GM19238 (cell line): ENCODE data around the gene ARHGAP15.

Experiments used
- DNase-seq: peaks from one replicate; pipeline ENCODE4 v3.0.0; 2011; ENCODE audit warnings: low spot score; ENCODE audit not compliant: insufficient read length

Gene ARHGAP15

DNA sequence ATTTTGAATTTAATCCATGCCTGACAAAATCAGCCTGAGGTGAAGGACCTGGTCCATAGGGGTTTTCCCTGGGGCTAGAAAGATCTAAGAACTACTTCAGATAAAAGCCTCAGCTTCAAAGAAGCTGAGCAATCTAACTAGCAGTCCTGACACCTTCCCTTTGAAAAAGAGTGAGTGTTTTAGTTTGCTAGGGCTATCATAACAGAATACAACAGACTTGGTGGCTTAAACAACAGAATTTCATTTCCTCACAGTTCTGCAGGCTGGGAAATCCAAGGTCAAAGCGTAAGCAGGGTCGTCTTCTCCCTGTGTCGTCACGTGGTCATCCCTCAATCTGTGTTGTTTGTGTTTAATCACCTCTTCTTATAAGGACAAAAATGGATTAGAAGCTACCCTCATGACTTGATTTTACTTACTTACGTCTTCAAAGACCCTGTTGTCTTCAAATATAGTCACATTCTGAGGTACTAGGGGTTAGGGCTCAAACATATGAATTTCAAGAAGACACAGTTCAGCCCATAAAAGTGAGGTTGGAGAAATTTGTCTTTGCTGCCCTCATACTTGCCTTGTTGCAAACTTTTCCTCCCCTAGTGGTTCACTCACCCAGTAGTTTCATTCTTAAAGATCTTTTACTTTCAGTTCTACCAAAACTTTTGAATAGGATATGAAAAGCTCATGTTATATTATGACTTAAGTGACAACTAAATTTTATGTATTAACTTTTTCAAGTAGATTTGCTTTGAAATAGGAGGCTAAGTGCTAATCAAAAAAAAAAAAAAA, 673.8 kb downstream of the ARHGAP15 start:
- peak; percentile 22 for DNase-seq

DNA sequence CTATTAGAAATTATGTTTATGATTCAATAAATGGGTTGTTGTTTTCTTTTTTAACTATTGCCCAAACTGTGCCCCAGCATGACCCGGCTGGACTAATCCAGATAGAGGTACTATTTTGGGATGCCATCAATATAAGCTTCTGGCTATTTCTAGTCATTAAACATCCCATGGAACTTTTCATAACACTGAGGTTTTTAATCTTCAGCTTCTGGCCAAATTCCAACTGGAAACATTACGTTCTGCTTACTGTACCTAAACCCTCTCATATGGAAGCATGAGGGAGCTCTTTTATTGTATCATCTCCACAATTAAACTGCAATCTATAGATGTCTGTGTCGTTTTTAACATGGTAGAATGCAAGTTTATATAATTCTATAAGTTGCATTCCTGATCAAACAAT, 674.7 kb downstream of the ARHGAP15 start:
- DNase-seq = no peak

DNA sequence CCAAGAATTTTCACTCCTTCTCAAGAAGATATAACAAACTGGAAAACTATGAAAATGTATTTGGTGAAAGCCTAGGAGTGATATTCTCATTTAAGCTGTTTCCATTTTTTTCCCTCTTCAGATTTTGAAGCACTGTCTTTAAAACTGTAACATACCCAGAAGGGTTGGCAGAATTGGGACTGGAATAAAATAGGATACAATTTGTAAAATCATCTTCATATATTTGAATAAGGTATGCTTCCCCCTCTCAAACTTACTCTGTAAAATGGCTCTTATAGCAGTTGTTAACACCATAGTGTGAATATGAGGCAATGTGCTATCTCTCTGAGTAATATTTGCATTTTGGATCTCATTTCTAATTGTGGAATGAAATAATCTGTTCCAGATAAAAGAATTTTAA, 676.4 kb downstream of the ARHGAP15 start:
- no peak for DNase-seq

DNA sequence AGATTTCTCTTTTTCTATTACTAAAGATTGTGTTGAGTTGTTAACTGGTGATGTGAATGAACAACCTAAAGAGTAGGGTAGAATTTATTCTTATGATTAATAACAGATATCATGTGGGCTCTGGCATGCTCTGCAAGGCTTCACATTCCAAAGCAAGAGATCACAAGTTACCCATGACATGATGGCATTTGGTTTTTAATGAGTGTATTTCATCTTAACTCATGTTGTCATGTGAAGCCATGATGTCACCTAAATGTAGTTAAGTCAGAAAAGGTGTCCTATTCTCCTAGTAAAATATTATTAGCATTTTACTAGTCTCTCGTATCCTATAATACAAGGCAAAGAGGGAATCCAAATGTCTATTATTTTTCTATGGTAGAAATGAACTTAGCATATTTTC, 678.0 kb downstream of the ARHGAP15 start:
- no peak for DNase-seq

DNA sequence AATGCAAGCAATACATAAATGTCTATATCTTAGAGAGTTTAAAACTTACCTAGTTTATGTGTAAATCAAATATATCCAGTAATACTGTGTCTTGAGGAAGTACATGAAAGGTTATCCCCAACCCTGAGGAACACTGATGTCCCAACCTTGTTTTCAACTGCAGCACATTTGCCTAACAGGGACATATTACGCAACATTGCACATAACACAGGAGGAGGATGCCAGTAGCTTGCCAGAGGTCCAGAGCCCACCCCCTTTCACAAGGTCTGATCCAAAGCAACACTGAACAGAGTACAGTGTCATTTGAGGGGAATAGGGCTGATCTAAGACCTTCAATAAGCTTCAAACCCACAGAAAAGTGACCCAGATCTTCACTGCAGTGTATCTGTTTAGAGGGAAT, 678.5 kb downstream of the ARHGAP15 start:
- DNase-seq = no peak

DNA sequence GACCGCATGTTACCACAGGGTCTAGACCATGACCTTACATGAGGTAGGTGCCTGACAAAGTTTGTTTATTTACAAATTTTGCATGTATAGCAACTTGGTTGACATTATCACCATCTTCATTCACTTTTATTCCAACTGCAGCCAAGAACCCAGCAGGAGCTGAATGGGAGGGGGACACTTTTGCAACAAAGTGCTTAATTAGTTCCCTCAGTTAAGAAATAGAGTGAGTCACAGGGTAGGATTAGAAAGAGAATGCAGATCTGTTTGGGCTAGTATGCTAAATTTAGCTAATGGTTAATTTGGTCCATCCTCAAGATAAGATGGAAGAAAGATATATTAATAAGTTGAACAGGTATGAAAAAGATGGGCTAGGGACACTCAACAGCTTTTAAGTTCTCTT, 678.9 kb downstream of the ARHGAP15 start:
- no peak for DNase-seq

DNA sequence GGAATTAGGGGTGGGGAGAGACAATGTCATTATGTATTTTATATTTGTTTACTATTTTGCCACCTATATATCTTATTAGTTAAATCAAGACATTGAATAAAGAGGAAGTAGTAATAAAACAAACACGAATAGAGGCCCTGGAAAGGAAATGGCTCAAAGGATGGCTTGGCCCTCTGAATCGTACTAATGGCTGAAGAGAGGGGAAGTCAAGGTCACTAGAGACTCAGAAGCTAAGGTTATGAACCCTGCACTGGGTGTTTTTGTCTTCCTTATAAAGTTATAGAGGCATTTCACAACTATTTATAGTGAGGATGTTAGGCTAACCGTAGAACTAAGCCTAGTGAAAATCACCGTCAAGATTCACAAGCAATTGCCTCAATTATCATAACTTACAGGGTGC, 685.9 kb downstream of the ARHGAP15 start:
- no peak for DNase-seq

DNA sequence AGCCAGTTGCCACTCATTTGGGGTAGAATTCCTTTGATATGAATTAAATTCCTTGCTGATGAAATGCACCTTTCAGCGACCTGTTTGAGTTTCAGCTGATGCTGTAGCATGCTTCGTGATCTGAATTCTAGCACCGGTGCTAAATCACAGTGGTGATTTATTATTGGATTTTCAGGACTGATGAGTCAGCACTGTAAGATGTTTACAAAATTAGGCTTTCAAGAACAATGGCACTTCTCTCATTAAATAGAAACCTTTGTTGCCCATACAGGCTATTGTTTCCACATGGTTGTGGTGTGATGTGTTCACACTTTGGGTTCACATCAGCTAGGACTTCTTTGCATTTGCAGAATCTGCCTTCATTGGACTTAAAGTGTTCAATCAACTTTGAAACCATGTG, 687.7 kb downstream of the ARHGAP15 start:
- no peak for DNase-seq
